ENCODE measurements around the gene IPO11. TPM values are rescaled to one million over a fixed set of nuclear protein-coding genes. Genes with fewer than 3 reads are reported as not detected.

IPO11 gene
- total RNA-seq, 1 experiment from 2014 or later: 66.5 TPM

DNA sequence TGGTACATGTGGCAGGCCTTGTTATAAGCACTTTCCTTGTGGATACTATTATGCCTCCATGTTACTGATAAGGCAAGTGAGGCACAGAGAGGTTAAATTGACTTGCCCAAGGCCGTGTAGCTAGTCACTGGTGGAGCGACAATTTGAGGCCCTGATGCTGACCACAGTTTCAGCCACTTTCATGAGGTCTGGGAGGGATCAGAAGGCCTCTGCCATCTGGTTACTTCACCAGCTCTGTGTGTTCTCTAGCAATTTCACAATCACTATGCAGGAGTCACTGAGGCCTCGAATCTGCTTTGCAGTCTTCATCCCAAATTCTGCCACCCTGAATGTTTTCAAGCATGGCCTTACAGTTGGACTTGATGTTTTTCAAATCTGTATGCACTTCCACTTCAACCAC is 175.2 kb downstream of the IPO11 start:
- Histone ChIP-seq H3K4me3 (ENCODE audit: low read depth, low read length, poor library complexity, severe bottlenecking) (no peak overlapping the region), H3K27ac (ENCODE audit: low read depth, low read length, poor library complexity, severe bottlenecking) (no peak overlapping the region), H3K4me1 (ENCODE audit: insufficient read depth, low read length, poor library complexity, severe bottlenecking) (peaks cover 18% of the 10 kb centered on the region), H3K27me3 (replicated peaks; ENCODE audit: insufficient read depth, low read depth, low read length, poor library complexity) (no peaks in the 10 kb centered on the region), H3K36me3 (ENCODE audit: insufficient read depth, low read length, poor library complexity, severe bottlenecking) (peaks cover 17% of the 10 kb centered on the region), H3K9me3 (ENCODE audit: low read depth, low read length, poor library complexity, severe bottlenecking) (no peaks in the 10 kb centered on the region)
- intact Hi-C loops (cut with micrococcal nuclease; ENCODE audit: unreplicated experiment): no loop called here
- POLR2A ChIA-PET (ENCODE audit: low non-redundant PET): no interaction called here
- CTCF ChIA-PET: no interaction called here
- DNase-seq (ENCODE audit: low spot score): no peak
- no TSS peak for BruUV-seq (replicated peaks)
- TF ChIP-seq, protein P1, sequence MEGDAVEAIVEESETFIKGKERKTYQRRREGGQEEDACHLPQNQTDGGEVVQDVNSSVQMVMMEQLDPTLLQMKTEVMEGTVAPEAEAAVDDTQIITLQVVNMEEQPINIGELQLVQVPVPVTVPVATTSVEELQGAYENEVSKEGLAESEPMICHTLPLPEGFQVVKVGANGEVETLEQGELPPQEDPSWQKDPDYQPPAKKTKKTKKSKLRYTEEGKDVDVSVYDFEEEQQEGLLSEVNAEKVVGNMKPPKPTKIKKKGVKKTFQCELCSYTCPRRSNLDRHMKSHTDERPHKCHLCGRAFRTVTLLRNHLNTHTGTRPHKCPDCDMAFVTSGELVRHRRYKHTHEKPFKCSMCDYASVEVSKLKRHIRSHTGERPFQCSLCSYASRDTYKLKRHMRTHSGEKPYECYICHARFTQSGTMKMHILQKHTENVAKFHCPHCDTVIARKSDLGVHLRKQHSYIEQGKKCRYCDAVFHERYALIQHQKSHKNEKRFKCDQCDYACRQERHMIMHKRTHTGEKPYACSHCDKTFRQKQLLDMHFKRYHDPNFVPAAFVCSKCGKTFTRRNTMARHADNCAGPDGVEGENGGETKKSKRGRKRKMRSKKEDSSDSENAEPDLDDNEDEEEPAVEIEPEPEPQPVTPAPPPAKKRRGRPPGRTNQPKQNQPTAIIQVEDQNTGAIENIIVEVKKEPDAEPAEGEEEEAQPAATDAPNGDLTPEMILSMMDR (conservative IDR thresholded peaks at IDR 0.05; ENCODE audit: low read depth, low read length): no peak
- TF ChIP-seq EZH2 (IDR thresholded peaks at IDR 0.05; ENCODE audit: borderline replicate concordance, low read depth, low read length, poor library complexity, severe bottlenecking): no peak

DNA sequence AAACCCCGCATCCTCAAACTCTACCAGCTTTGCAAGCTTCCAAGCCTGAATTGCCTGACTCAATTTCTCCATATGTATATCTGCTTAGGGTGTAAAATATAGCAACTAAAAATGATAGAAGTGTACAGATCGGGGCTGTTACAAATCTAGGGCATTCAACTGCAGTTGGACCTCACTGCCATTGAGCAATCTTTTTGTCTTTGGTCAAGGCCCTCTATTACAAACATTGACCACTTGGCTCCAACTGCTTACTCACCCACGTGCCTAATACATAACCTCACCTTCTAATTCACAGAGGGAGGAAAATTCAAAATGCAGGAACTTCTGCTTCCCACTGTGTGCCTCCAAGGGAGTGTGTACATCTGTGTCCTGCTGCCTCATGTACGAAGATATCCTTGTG is 176.1 kb downstream of the IPO11 start:
- Histone ChIP-seq H3K36me3 (ENCODE audit: insufficient read depth, low read length, poor library complexity, severe bottlenecking) (peaks cover 17% of the 10 kb centered on the region), H3K27me3 (replicated peaks; ENCODE audit: insufficient read depth, low read depth, low read length, poor library complexity) (no peaks in the 10 kb centered on the region), H3K4me3 (ENCODE audit: low read depth, low read length, poor library complexity, severe bottlenecking) (no peak overlapping the region), H3K4me1 (ENCODE audit: insufficient read depth, low read length, poor library complexity, severe bottlenecking) (peaks cover 12% of the 10 kb centered on the region), H3K27ac (ENCODE audit: low read depth, low read length, poor library complexity, severe bottlenecking) (no peak overlapping the region), H3K9me3 (ENCODE audit: low read depth, low read length, poor library complexity, severe bottlenecking) (no peaks in the 10 kb centered on the region)
- DNase-seq (ENCODE audit: low spot score): no peak
- intact Hi-C loops (cut with micrococcal nuclease; ENCODE audit: unreplicated experiment): no loop called here
- no peak for TF ChIP-seq EZH2 (IDR thresholded peaks at IDR 0.05; ENCODE audit: borderline replicate concordance, low read depth, low read length, poor library complexity, severe bottlenecking)
- TF ChIP-seq, protein P1 (conservative IDR thresholded peaks at IDR 0.05; ENCODE audit: low read depth, low read length): no peak
- no TSS peak for BruUV-seq (replicated peaks)
- POLR2A ChIA-PET (ENCODE audit: low non-redundant PET): no interaction called here
- CTCF ChIA-PET: no interaction called here

DNA sequence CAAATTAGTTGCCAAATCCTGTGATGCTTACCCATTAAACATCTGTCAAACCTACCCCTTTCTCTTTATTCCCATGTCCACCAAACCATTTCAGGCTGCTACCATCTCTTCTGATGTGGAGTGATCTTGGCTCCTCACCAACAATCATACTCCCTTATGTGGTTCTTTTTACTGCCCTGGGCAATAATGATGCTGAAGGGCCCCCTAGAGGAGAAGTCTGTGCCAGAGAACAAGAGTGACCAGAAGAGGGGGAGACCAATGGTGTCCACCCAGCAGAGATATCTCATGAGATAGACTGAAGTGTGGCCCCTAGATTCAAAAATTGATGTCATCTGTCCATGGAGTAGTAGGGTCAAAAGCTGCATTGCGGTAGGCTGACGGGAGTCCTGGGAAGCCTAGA is 176.9 kb downstream of the IPO11 start:
- no peak overlapping the region for H3K27ac ChIP-seq (ENCODE audit: low read depth, low read length, poor library complexity, severe bottlenecking)
- H3K9me3 ChIP-seq (ENCODE audit: low read depth, low read length, poor library complexity, severe bottlenecking): no peaks in the 10 kb centered on the region
- peaks cover 12% of the 10 kb centered on the region for H3K4me1 ChIP-seq (ENCODE audit: insufficient read depth, low read length, poor library complexity, severe bottlenecking)
- no TSS peak for BruUV-seq (replicated peaks)
- CTCF ChIA-PET: no interaction called here
- intact Hi-C loops (cut with micrococcal nuclease; ENCODE audit: unreplicated experiment): no loop called here
- peaks cover 17% of the 10 kb centered on the region for H3K36me3 ChIP-seq (ENCODE audit: insufficient read depth, low read length, poor library complexity, severe bottlenecking)
- no peaks in the 10 kb centered on the region for H3K27me3 ChIP-seq (replicated peaks; ENCODE audit: insufficient read depth, low read depth, low read length, poor library complexity)
- no peak for DNase-seq (ENCODE audit: low spot score)
- POLR2A ChIA-PET (ENCODE audit: low non-redundant PET): no interaction called here
- TF ChIP-seq EZH2 (IDR thresholded peaks at IDR 0.05; ENCODE audit: borderline replicate concordance, low read depth, low read length, poor library complexity, severe bottlenecking): no peak
- TF ChIP-seq, protein P1 (conservative IDR thresholded peaks at IDR 0.05; ENCODE audit: low read depth, low read length): peak; percentile 46; the same call in 1 of the 2 replicates
- no peak overlapping the region for H3K4me3 ChIP-seq (ENCODE audit: low read depth, low read length, poor library complexity, severe bottlenecking)

Measured in A673 (cell line).